Liver (tissue), 3 donors: ENCODE data around the gene CPED1.

Experiments used
- ATF3 ChIP-seq: IDR thresholded peaks from 2 replicates; pipeline ENCODE4 v1.6.1; 2016; ENCODE audit warnings: antibody characterized with exemption
- CTCF ChIP-seq: fragments of 150-350 bp; IDR thresholded peaks from 2 replicates; pipeline ENCODE4 v1.5.1; 2017; ENCODE audit warnings: improper control_type of control experiment, low read depth, low read length; ENCODE audit not compliant: missing input control
- GABPA ChIP-seq, 2 donors: IDR thresholded peaks in 1 of 2; conservative IDR thresholded peaks in 1 of 2; 2 replicates each; pipeline ENCODE4 v1.6.1; 2016; ENCODE audit warnings: antibody characterized with exemption in 2 of 2, mild to moderate bottlenecking in 1 of 2, moderate library complexity in 1 of 2
- JUND ChIP-seq, 2 donors: IDR thresholded peaks; 2 replicates each; pipeline ENCODE4 v1.6.1; 2016; ENCODE audit warnings: antibody characterized with exemption in 2 of 2
- MAX ChIP-seq: IDR thresholded peaks from 2 replicates; pipeline ENCODE4 v1.6.1; 2016; ENCODE audit warnings: antibody characterized with exemption
- RAD21 ChIP-seq, 2 donors: IDR thresholded peaks; 2 replicates each; pipeline ENCODE4 v1.6.1; 2016; ENCODE audit warnings: antibody characterized with exemption in 2 of 2, mild to moderate bottlenecking in 2 of 2
- REST ChIP-seq: IDR thresholded peaks from 2 replicates; pipeline ENCODE4 v1.6.1; 2016; ENCODE audit warnings: antibody characterized with exemption, mild to moderate bottlenecking
- RXRA ChIP-seq, 2 donors: IDR thresholded peaks; 2 replicates each; pipeline ENCODE4 v1.6.1; 2017 to 2018; ENCODE audit warnings: antibody characterized with exemption in 2 of 2, mild to moderate bottlenecking in 1 of 2
- TAF1 ChIP-seq: conservative IDR thresholded peaks from 2 replicates; pipeline ENCODE4 v1.6.1; 2016; ENCODE audit warnings: antibody characterized with exemption, mild to moderate bottlenecking
- YY1 ChIP-seq: IDR thresholded peaks from 2 replicates; pipeline ENCODE4 v1.6.1; 2016; ENCODE audit warnings: antibody characterized with exemption, mild to moderate bottlenecking
- ZBTB33 ChIP-seq: IDR thresholded peaks from 2 replicates; pipeline ENCODE4 v1.6.1; 2016; ENCODE audit warnings: antibody characterized with exemption
- donor health status: healthy.
- donor health status: healthy.

- TF ChIP-seq REST: no peak
- no peak for TF ChIP-seq CTCF
- no peak for TF ChIP-seq JUND (IDR thresholded peaks at IDR 0.05)
- no peak for TF ChIP-seq TAF1
- no peak for TF ChIP-seq MAX
- TF ChIP-seq RXRA (IDR thresholded peaks at IDR 0.05): no peak
- TF ChIP-seq GABPA (IDR thresholded peaks at IDR 0.05 in 1 of 2, conservative IDR thresholded peaks at IDR 0.05 in 1 of 2): no peak
- no peak for TF ChIP-seq YY1
- no peak for TF ChIP-seq ATF3
- no peak for TF ChIP-seq RAD21 (IDR thresholded peaks at IDR 0.05)
- TF ChIP-seq ZBTB33: no peak
Observed at GRCh38 chr7:121101621-121102020, 113.1 kb downstream of the CPED1 start.
